AG08396 (cell line): ENCODE results near the gene EPHB1.

ENCODE experiments used
- DNase-seq: peaks from one replicate; pipeline ENCODE4 v3.0.0; 2012; ENCODE audit warnings: low spot score, mixed read lengths

Gene EPHB1

DNA sequence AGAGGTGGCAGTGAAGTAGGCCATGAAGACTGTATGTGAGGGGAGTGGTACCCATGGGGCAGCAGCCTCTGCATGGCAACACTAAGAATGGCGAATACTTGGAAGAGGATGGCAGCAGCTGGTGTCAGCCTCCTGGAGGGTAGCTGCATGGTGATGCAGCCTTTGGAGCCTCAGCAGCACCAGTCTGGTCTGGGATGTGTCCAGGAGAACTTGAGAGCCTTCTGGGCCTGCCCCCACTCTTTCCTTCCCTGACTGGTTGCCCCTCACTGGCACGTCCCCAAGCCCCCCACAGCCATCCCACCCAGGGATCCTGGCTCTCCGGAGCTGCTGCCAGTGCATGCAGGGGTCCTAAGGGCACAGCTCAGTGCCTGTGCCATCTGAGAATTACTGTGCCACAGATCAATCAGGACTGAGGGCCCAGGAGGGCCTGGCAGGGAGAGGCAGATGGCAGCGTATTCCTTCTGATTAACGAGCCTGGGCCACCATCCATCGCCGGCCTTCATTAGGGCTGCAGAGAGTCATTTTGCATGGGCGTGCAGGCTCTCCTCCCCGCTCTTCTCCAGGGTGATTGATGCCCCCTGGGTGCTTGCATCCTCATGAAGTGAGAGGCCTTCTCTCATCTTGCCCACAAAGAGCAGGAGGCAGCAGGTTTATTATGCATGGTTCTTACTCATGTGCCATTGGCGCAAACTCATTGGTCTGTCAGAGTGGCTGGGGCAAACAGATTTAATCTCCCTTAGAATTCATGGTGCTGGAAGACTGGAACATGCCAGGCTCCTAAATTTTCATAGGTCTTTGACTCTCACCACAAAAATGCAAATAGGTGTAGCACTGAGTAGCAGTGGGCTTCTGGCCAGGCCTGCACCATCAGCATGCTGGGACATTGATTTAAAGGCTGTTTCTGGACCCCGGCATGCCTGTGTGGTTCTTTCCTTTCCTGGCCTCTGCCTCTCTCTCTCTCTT lies 116.8 kb downstream of the EPHB1 start:
- DNase-seq, result no peak

DNA sequence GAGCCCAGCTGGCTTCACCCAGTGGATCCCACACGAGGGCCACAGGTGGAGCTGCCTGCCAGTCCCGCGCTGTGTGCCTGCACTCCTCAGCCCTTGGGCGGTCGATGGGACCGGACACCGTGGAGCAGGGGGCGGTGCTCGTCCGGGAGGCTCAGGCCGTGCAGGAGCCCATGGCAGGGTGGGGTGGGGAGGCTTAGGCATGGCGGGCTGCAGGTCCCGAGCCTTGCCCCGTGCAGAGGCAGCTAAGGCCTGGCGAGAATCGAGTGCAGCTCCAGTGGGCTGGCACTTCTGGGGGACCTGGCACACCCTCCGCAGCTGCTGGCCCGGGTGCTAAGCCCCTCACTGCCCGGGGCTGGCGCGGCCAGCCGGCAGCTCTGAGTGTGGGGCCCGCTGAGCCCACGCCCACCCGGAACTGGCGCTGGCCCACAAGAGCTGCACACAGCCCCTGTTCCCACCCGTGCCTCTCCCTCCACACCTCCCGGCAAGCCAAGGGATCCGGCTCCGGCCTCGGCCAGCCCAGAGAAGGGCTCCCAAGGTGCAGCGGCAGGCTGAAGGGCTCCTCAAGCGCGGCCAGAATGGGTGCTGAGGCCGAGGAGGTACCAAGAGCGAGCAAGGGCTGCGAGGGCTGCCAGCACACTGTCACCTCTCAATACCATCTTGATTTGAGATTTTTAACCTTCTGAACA lies 121.4 kb downstream of the EPHB1 start:
- no peak for DNase-seq

DNA sequence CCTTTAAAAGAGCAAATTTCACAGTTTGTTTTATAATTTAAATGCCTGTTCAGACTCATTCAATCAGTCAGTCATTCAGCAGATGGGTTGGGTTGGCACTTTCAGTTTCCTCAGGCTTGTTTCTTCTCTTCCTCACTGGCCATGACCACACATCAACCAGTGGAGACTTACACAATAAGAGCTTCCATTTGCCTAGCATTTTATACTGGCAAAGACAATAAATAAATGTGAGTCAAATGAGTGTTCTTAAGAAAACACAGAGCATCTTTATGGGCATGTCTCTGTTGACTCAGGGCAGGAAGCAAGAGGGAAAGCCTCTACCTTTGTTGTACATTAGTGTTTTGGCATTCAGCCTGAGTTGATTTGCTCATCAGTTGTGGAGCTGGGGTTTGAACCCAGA lies 122.6 kb downstream of the EPHB1 start:
- DNase-seq, result no peak

DNA sequence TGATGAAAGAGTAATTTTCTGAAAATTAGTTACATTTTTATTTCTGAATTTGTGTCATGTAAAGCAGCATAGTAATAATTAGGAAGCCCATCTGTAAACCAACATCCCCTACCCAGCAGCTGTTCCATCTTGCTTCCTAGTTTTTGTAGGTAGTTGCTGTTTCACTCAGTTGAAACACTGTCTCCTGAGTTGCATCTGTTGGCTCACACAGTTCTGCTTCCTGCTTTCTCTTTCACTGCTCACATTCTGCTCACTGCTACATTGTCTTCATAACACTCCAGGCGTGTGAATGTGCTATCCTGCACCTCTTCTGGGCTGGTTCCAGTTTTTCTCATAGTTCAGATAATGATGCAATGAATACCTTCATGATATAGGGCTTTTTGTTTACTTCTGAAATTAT lies 123.4 kb downstream of the EPHB1 start:
- DNase-seq, result no peak

DNA sequence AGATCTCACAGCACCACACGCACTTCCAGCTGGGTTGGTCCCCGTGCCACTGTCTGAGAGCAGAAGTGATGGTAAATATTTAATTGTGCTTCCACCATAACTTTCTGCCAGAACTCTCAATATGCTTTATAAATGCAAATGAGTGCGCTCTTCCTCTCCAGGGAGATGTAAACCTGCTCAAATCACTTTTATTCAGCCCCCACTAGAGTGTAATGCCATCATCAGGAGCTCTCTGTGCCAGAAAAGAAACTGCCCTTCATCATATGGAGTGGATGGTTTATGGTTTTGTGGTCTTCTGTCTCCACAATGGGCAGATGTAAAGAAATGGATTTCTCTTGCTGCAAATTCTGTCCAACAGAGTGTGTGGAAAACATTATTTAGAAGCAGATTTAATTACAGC lies 127.0 kb downstream of the EPHB1 start:
- DNase-seq, result no peak

DNA sequence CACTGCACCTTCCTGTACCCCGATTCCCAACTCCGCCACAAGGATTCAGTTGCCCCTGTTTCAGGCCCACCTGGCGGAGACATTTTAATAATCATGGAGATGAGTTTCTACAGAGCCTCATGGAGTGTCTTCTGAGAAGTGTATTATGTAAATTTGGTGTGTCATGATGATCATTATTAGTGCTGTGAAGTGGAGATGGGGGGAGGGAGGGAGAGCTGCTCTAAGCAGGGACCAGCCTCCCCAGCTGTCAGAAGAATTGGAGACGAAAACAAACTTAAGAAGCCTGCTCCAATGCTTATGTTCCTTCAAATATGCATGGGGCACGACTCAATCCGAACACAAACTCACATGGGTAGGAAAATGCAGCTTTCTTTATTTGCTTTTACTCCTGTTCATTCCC lies 127.8 kb downstream of the EPHB1 start:
- no peak for DNase-seq

DNA sequence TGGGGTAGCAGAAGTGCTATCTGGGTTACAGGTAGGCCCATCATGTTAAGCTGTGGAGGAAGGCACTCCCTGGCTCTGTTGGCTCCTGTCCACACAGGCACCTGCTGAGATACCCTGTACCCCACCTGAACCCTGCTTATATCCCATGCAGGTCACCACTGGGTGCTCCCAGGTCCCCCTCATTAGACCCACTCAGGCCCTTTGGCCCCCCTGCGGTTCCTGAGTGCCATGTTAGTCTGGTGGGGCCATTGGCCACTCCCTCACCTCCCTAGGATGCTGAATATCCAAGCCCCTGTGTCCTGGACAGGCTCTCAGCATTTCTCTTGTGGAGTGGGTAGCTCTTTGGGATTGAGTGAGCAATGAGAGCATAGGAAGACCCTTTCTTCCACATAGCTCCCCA lies 128.2 kb downstream of the EPHB1 start:
- DNase-seq, result no peak

DNA sequence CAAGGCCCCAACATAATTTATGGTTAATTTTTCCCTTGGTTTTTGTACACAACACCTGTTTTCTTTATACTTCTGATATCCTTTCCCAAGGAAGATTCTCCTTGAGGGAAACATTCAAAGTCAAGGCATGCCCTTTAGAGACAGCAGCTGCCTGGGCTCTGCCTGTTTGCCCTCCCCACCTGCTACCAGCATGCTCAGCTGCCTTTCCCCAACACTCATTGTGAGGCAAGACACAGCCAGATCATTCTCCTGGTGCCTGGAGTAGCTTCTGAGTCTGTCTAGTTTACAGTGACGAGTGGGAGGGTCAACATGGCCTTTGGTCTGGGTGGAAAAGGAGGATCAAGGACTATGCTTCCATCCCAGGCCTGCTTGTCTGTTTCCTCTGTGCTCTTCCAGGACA lies 132.5 kb downstream of the EPHB1 start:
- DNase-seq, result no peak

DNA sequence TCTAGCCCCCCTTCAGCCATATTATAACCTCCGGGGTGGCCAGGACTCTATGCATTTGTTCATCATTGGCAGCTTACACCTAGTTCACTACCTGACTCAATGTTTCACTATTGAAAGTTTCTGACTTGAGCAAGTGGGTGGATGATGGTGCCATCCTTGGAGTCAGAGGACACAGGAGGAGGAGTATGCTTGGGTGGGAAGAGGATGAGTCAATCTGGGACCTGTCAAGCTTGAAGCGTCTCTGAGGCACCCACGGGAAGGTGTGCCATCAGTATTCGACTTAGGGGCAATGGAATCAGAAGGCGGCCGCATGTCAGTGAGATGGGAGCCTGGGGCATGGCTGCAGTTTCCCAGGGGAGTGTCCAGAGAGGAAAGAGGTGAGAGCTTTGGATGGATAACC lies 133.3 kb downstream of the EPHB1 start:
- no peak for DNase-seq

DNA sequence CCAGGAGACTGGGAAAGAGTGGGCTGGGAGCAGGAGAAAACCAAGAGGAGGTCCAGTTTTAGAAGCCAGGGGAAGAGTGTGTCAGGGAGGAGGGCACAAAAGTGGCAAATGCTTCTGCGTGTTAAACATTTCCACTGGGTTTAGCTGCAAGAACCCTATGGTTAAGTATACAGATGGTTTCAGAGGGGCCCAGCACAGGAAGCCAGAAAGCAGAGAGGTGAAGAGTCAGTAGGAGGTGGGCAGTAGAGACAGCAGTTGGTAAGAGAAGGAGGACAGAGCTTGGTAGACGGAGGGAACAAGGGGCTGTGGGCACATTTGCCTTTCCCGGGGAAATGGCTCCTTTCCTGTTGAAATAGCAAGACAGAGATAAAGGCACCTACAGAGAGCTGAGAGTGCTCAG lies 133.8 kb downstream of the EPHB1 start:
- DNase-seq, result no peak

DNA sequence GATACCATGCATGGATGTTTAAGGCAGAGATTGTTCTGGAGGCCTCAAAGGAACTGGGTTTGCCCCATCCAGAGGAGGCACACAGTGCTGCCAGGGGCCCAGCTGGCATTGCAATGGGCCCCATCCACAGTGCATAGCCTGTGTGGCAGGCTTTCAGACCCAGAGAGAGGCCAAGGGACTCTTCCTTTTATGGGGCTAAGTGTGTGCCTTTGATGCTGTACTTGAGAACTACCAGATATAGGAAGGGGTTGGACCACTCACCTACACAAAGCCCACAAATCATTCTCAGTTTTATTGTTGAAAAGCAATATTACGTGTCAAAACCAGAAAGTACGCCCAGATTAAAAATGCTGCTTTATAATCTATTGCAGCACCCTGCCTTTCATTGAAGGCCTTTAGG lies 134.9 kb downstream of the EPHB1 start:
- no peak for DNase-seq

DNA sequence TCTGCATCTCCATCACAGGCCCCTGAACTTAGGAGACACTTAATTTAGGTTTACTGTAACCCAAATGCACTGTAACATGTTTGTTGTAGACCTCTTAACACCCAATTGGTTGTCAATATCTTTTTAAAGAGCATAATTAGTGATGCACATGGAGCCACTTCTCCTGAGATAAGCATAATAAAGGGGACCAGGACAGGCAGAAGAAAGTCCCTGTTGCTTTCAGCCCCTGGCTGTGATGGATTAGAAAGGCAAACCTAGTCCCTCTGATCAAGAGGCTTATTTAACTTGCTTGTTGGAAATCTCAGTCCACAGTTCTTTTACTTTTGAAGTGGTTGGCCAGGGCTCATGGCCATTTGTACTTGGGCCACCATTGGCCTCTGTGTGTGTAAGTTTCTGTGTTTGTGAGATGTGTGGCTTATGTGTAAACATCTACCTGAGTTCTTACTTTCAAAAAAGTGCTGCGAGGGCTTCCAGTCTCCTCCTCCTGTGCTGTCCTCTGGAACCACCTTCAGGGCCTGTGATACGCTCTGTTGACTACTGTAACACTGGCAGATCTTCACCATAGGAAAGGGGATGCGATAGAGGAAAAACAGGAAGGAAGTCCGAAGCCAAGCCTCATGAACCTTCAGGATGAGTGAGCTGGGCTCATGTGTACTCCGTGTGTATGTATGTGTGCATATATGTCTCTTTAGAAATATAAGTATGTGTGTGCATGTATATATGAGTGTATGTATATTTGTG lies 136.2 kb downstream of the EPHB1 start:
- no peak for DNase-seq

DNA sequence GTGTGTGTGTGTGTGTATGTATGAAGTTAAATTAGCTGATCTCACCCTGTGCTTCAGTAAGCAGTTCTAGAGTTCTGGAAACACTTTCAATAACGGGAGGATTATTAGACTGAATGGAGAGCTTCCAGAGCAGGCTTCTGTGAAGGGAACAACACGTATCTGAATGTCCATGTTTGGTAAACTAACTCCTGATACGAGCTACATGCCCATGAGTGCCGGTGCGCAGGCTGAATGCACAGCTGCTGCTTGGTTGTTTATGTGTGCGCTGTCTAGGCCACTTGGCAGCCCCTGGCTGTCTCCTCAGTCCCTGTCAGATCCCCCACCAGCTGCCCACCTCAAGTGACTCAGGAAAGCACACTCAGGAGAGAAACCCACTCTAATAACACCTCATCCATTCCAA lies 137.0 kb downstream of the EPHB1 start:
- no peak for DNase-seq

DNA sequence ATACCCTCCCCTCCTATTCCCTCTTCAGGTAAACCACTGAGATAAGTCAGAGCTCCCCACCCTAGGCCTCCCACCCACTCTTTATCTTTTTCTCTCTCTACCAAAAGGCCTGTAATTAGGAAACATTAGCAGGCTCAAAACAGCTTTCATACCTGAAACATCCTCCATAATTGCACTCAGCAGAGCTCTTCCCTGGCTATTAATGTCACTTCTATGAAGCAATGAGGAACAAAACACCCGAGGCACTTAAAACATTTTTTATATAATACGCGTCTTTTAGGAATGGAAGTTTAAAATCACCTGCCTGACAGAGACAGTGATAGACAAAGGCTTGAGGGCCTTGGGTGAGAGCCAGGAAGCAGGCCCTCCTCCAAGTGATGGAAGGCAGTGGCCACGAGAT lies 138.9 kb downstream of the EPHB1 start:
- no peak for DNase-seq

DNA sequence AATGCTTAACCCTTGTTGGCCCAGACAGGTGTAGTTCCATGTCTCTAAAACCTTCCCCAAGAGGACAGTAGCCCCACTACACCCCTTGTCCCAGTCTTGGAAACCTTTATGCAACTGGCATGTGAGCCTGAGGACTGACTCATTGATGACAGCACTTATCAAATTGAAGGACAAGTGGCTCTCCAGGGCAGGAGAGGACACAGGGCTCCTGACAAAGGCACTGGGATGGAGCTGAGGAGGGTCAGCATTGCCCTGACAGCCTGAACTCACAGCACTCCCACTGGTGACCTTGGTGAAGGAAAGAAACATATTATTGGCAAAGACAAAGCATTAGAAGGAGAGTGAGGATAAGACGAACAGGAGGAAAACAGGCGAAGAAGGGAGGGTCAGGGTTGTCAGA lies 139.9 kb downstream of the EPHB1 start:
- DNase-seq, result no peak

DNA sequence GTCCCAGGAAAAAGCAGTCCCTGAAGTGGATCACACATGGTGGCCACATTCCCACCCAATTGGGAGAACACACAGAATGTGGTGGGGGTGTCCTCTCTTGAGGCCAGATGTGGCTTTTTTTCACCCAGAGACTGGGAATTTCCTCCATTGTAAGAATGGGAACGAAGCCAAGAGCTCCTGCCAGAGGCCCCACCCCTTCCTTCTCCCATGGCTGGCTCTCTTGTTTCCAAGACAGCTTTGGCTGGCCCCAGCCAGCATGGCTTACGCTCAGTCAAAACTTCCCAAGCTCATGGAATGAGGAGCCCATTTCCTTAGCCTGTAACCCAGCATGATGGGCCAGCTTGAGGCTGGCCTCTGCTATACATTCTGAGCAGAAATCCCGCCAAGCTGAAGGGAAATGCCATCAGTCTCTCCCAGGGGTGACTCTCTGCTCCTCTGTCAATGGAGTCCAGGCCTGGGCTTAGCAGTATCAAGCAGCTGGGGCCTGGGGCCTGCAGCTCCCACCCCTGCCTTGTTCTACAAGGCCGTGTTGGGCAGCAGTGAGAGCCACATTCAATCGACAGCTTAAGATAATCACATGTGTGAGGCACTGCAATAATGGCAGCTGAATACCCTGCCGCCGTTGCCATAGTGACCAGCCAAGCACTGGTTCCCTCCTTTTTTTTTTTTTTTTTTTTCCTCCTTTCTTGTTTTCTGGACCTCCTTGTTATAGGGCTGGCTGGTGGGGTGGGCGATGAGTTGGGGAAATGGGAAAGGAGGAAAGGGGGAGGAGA lies 142.4 kb downstream of the EPHB1 start:
- no peak for DNase-seq

DNA sequence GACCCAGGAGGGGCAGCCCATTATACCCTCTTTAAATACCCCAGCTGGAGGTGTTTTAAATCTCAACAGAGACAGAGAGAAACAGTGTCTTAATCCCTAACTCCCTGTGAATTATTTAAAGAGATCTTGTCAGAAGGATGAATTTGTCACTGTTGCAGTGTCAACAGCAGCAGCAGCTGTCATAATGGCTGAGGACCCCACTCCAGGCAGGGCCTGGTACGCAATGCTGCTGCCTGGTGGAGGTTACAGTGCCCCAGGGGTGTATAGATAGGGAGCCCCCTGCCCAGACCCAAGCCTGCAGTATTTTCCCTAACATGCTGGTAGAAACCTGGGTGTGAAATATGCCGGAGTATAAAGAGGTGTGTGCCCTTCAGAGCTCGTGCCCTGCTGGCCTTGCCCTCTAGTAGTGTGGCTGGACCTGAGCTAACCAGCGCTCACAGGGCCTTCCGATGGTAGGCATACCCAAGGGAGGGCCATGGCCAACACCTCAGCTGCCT lies 143.0 kb downstream of the EPHB1 start:
- no peak for DNase-seq

DNA sequence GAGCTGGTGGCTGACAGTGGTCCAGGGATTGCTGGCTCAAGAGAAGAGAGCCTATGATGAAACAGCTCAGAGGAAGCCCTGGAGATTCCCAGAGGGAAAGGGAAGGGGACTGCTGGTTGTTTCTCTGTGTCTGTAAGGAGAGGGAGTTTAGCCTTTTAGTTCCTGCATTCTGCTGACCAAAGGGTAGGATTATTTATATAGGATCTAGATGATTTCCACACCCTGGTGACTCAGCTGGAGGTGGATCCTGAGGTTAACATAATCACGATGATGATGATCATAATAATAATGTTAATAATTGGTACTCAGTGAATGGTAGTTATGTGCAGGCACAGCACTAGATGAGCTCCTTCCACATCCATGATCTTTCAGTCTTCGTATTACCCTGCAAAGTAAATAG lies 144.9 kb downstream of the EPHB1 start:
- DNase-seq, result no peak

DNA sequence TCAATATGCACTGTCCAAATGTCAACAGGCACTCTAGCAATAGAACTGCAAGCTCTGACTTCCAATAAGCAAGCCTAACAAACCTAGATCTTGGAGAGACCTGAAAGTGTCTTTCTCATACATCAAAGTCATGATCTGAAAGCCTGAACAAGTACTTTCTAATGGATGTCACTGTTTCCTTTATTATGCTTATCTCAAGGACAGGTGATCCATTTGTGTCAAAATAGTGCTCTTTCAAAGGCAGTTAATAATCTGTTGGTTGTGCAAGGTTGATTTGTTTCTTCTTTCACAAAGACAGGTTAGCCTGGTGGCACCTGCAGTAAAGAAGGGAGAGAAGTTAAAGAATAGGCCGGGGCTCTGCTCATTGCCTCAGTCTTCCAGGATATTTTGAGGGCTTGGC lies 146.8 kb downstream of the EPHB1 start:
- DNase-seq, result no peak

DNA sequence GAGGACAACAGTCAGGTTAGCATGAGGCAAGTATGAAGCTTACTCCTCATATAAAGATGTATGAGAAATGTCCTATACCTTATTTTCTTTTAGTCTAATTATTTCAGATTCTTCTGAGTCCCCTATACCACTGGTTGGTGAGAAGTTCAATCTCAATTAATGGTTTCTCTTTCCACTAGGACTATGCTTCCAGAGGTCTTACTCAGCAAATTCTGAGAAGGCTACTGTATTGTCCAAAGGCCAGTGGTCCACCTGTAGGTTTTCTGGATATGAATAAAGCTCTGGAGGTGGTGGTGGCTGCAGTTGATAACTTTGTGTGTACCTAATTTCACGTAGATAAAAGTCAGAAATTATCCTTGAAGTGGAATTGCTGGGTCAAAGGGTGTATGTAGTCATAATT lies 149.4 kb downstream of the EPHB1 start:
- DNase-seq, result no peak

DNA sequence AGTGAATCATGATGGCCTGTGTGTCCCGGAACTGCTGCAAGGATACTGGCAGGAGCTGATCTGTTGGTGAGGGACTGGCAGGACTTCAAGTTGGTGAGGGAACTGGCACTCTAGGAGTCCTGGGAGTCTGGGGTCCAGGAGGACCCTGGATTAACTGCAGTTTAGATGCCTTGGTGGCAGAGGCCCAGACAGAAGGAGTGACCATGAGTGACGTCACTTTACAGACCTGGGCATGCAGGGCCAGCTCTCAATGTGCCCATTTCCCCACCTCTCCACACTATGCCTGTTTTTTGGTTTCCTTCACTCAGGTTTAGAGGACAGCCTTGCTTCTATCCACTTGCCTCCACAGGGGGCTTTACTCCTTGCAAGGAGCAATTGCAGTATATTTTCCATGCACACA lies 154.1 kb downstream of the EPHB1 start:
- DNase-seq, result no peak

DNA sequence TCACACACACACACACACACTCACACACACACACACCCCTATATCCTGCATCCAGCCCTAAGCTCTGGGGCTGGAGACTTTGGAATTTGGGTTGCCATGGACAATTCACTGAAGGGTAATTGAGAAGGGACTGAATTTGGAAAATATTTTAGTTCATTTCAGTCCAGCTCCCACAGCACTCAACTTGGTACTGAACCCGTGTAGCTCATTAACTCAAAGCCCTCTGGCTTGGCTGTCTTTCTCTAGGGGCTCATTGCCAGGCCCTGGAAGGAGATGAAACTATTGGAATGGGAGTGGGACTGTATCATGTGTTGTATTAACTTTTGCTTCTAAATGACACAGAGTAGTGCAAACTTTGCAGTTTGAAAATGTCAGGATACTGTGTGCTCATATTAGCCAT lies 157.3 kb downstream of the EPHB1 start:
- no peak for DNase-seq
